Panc1 (cell line): ENCODE measurements around the gene TNNC1.

Experiments used
- CTCF ChIP-seq: fragments of 450-650 bp; IDR thresholded peaks from 2 replicates; pipeline ENCODE4 v1.5.1; 2017; ENCODE audit warnings: mild to moderate bottlenecking
- SIN3A ChIP-seq: IDR thresholded peaks from 2 replicates; pipeline ENCODE4 v1.6.1; 2012; ENCODE audit warnings: low read depth, mild to moderate bottlenecking, low read length, moderate library complexity, borderline replicate concordance; ENCODE audit not compliant: insufficient read depth
- TCF7L2 ChIP-seq: IDR thresholded peaks from 2 replicates; pipeline ENCODE4 v1.6.1; 2011; ENCODE audit warnings: mild to moderate bottlenecking, low read depth, low read length, inconsistent platforms

GRCh38 chr3:52446042-52446441 lies 7.8 kb downstream of the TNNC1 start:
- no peak for TF ChIP-seq CTCF
- no peak for TF ChIP-seq TCF7L2
- no peak for TF ChIP-seq SIN3A
